ENCODE results near the gene SAA2.

SAA2 gene

GRCh38 chr11:18239655-18240054, 8.8 kb downstream of the SAA2 start:
- Histone ChIP-seq H3K4me1 (ENCODE audit: insufficient read depth, low read length) (no peaks in the 10 kb centered on the region), H2AFZ (ENCODE audit: low read depth, low read length) (no peak overlapping the region), H3K36me3 (ENCODE audit: insufficient read depth, low read length) (no peaks in the 10 kb centered on the region), H3K9me3 (ENCODE audit: low read length) (no peaks in the 10 kb centered on the region), H3K4me3 (ENCODE audit: low read length) (no peak overlapping the region), H3K27me3 (ENCODE audit: insufficient read depth, low read length) (peaks cover 6% of the 10 kb centered on the region)

- no peak within 1 kb of the TSS for H3K4me3 ChIP-seq (ENCODE audit: low read length)
- H3K4me1 ChIP-seq (ENCODE audit: insufficient read depth, low read length), result no peaks in the 10 kb centered on the region
- no peaks in the 10 kb centered on the region for H3K9me3 ChIP-seq (ENCODE audit: low read length)
- H2AFZ ChIP-seq (ENCODE audit: low read depth, low read length), result no peak within 1 kb of the TSS
- H3K36me3 ChIP-seq (ENCODE audit: insufficient read depth, low read length), result no peaks in the 10 kb centered on the region
- H3K27me3 ChIP-seq (ENCODE audit: insufficient read depth, low read length), result peaks cover 6% of the 10 kb centered on the region
Observed at GRCh38 chr11:18236664-18237356, 11.7 kb downstream of the SAA2 start, which contains the start of gene SAA4. TSS of gene SAA4 (minus strand) at chr11:18236802. CDS start at chr11:18235926, 876 bp downstream.

DNA sequence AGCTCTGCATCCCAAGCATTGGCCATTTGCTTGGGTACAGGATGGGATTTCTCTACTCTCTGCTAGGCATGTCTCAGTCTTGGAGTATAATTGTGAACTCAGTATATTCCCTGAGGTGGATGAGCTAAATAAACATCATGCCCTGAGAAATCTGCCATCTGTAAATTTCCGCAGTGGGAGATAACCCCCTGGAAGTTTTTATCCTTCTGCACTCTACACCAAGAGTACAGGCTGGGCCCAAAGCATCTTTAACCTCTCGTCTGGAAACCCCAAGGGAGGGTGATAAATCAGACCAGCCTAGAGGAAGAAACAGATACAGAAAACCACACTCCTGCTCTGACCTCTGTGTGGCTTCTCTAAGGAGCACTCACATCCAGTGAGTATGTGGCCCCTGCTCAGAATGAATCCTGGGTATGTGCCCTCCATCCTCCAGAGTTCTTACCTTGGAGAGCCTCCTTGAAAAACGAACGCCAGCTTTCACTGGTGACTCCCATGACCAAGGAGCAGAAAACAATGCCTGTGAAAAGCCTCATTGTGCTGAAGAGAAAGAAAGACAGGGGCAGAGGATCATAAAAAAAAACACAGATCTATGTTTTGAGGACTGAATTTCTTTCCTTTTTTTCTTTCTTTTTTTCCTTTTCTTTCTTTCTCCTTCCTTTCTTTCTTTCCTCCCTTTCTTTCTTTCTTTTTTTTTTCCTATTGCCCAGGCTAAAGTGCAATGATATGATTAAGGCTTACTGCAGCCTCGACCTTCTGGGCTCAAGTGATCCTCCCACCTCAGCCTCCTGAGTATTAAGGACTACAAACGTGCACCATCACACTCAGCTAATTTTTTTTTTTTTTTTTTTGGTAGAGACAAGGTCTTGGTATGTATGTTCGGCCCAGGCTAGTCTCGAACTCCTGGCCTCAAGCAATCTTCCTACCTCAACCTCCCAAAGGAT, 12.8 kb downstream of the SAA2 start:
- peaks cover 6% of the 10 kb centered on the region for H3K27me3 ChIP-seq (ENCODE audit: insufficient read depth, low read length)
- no peaks in the 10 kb centered on the region for H3K36me3 ChIP-seq (ENCODE audit: insufficient read depth, low read length)
- H3K9me3 ChIP-seq (ENCODE audit: low read length), result no peaks in the 10 kb centered on the region
- H2AFZ ChIP-seq (ENCODE audit: low read depth, low read length), result no peak overlapping the region
- no peaks in the 10 kb centered on the region for H3K4me1 ChIP-seq (ENCODE audit: insufficient read depth, low read length)
- no peak overlapping the region for H3K4me3 ChIP-seq (ENCODE audit: low read length)

- no peak overlapping the region for H2AFZ ChIP-seq (ENCODE audit: low read depth, low read length)
- no peaks in the 10 kb centered on the region for H3K36me3 ChIP-seq (ENCODE audit: insufficient read depth, low read length)
- no peaks in the 10 kb centered on the region for H3K4me1 ChIP-seq (ENCODE audit: insufficient read depth, low read length)
- no peak overlapping the region for H3K4me3 ChIP-seq (ENCODE audit: low read length)
- H3K27me3 ChIP-seq (ENCODE audit: insufficient read depth, low read length), result peaks cover 6% of the 10 kb centered on the region
- H3K9me3 ChIP-seq (ENCODE audit: low read length), result no peaks in the 10 kb centered on the region
Observed at GRCh38 chr11:18233912-18234311, 14.6 kb downstream of the SAA2 start.

- Histone ChIP-seq H3K4me3 (ENCODE audit: low read length) (no peak overlapping the region), H3K27me3 (ENCODE audit: insufficient read depth, low read length) (peaks cover 4% of the 10 kb centered on the region), H3K36me3 (ENCODE audit: insufficient read depth, low read length) (no peaks in the 10 kb centered on the region), H3K4me1 (ENCODE audit: insufficient read depth, low read length) (no peaks in the 10 kb centered on the region), H3K9me3 (ENCODE audit: low read length) (no peaks in the 10 kb centered on the region), H2AFZ (ENCODE audit: low read depth, low read length) (no peak overlapping the region)
Observed at GRCh38 chr11:18230859-18231258, 17.6 kb downstream of the SAA2 start.

- Histone ChIP-seq H3K4me3 (ENCODE audit: low read length) (no peak overlapping the region), H3K4me1 (ENCODE audit: insufficient read depth, low read length) (no peaks in the 10 kb centered on the region), H3K36me3 (ENCODE audit: insufficient read depth, low read length) (no peaks in the 10 kb centered on the region)
Observed at GRCh38 chr11:18229501-18229900, 19.0 kb downstream of the SAA2 start.

GRCh38 chr11:18225913-18226312, 22.6 kb downstream of the SAA2 start:
- Histone ChIP-seq H3K9me3 (ENCODE audit: low read length) (no peaks in the 10 kb centered on the region), H3K27me3 (ENCODE audit: insufficient read depth, low read length) (peaks cover 4% of the 10 kb centered on the region), H3K4me1 (ENCODE audit: insufficient read depth, low read length) (no peaks in the 10 kb centered on the region), H3K4me3 (ENCODE audit: low read length) (no peak overlapping the region), H3K36me3 (ENCODE audit: insufficient read depth, low read length) (no peaks in the 10 kb centered on the region), H2AFZ (ENCODE audit: low read depth, low read length) (no peak overlapping the region)

More at GRCh38 chr11:18229501-18229900, 19.0 kb downstream of the SAA2 start:
- H3K9me3 ChIP-seq (ENCODE audit: low read length), result no peaks in the 10 kb centered on the region
- H2AFZ ChIP-seq (ENCODE audit: low read depth, low read length), result no peak overlapping the region
- peaks cover 4% of the 10 kb centered on the region for H3K27me3 ChIP-seq (ENCODE audit: insufficient read depth, low read length)

DNA sequence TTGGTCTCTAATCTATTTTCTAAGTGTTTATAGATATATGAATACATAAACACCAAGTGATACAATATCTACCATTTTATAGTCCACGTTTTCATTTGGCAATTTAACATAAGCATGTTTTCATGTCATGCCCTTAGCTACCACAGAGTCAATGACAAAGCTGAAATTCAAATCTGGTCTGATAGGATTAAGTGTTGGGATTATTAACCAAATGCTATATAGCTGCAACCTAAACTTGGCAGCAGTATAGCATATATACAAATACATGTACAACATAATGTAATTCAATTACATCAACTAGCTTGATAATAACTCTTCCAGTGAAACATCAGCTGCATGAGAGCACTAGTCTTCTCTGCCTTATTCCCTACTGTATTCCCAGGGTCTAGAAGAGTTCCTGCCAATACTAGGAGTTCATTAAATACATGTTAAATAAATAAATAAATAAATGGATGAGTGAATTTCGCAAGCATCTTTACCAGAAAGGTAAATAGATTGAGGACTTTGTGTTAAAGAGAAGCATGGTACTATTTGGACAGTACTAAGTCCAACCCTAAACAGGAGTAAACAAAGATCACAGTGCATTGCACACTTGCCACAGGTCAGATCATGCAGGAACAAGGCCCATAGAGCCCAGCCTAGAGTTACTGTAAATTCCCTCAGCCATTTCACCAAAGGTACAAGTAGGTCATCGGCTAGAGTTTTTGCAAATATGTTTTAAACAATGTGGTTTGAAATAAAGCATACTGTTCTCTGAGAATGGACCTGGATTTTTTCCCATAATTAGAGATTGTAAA, 24.7 kb downstream of the SAA2 start:
- H3K27me3 ChIP-seq (ENCODE audit: insufficient read depth, low read length), result peaks cover 4% of the 10 kb centered on the region
- no peaks in the 10 kb centered on the region for H3K36me3 ChIP-seq (ENCODE audit: insufficient read depth, low read length)

DNA sequence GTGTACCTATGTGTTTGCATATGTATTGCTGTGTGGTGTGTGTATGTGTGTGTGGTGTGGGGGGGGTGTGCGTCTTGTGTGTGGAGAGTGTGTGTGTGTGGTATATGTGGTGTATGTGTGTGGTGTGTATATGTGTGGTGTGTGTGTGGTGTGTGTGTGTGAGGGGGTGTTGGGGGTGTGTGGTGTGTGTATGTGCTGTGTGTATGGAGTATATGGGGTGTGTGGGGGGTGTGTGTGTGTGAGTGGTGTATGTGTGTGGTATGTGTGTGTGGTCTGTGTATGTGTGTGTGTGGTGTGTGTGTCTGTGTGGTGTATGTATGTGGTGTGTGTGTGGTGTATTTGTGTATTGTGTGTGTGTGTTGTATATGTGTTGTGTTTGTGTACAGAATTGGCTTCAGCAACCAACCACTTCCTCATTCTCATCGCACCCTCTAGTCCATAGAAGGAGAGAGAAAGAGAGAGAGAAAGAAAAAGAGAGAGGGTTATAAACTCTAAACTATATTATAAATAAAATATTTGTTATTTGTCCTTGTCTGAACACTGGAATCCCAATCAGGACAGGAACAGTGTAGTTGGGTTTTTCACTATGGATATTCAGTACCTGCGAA, 25.6 kb downstream of the SAA2 start:
- Histone ChIP-seq H3K36me3 (ENCODE audit: insufficient read depth, low read length) (no peaks in the 10 kb centered on the region), H3K27me3 (ENCODE audit: insufficient read depth, low read length) (peaks cover 2% of the 10 kb centered on the region), H3K4me1 (ENCODE audit: insufficient read depth, low read length) (no peaks in the 10 kb centered on the region), H3K9me3 (ENCODE audit: low read length) (no peaks in the 10 kb centered on the region), H3K4me3 (ENCODE audit: low read length) (no peak overlapping the region), H2AFZ (ENCODE audit: low read depth, low read length) (no peak overlapping the region)

More for the DNA sequence above, 24.7 kb downstream of the SAA2 start:
- no peaks in the 10 kb centered on the region for H3K9me3 ChIP-seq (ENCODE audit: low read length)
- H3K4me1 ChIP-seq (ENCODE audit: insufficient read depth, low read length), result no peaks in the 10 kb centered on the region
- H3K4me3 ChIP-seq (ENCODE audit: low read length), result no peak overlapping the region
- H2AFZ ChIP-seq (ENCODE audit: low read depth, low read length), result no peak overlapping the region

GRCh38 chr11:18221274-18221876, 27.1 kb downstream of the SAA2 start:
- Histone ChIP-seq H3K9me3 (ENCODE audit: low read length) (no peaks in the 10 kb centered on the region), H2AFZ (ENCODE audit: low read depth, low read length) (no peak overlapping the region), H3K36me3 (ENCODE audit: insufficient read depth, low read length) (no peaks in the 10 kb centered on the region), H3K4me3 (ENCODE audit: low read length) (no peak overlapping the region), H3K27me3 (ENCODE audit: insufficient read depth, low read length) (no peaks in the 10 kb centered on the region), H3K4me1 (ENCODE audit: insufficient read depth, low read length) (no peaks in the 10 kb centered on the region)

DNA sequence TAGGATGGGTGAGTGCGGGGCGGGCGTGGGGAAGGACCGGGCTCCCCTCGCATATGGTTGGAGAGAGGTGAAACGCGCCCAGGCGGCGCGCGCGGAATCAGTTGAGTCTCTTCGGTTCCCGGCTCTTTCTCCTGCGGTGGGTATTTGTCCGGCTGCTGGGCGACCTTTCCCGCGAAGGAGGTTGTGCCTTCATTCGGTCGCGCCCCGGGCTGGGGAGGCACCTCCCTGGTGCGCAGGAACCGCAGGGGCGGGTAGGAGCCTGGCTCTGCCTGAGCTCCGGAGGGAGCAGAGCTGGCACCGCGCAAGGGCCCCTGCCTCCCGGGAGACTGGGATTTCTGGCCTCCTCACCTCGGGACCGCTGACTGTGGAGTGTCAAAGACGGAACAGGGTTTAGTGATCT, 39.4 kb downstream of the SAA2 start:
- Histone ChIP-seq H3K9me3 (ENCODE audit: low read length) (no peaks in the 10 kb centered on the region), H3K4me1 (ENCODE audit: insufficient read depth, low read length) (no peaks in the 10 kb centered on the region), H2AFZ (ENCODE audit: low read depth, low read length) (no peak overlapping the region), H3K36me3 (ENCODE audit: insufficient read depth, low read length) (no peaks in the 10 kb centered on the region), H3K4me3 (ENCODE audit: low read length) (no peak overlapping the region), H3K27me3 (ENCODE audit: insufficient read depth, low read length) (no peaks in the 10 kb centered on the region)

- no peaks in the 10 kb centered on the region for H3K9me3 ChIP-seq (ENCODE audit: low read length)
- H3K27me3 ChIP-seq (ENCODE audit: insufficient read depth, low read length), result no peaks in the 10 kb centered on the region
- H3K4me1 ChIP-seq (ENCODE audit: insufficient read depth, low read length), result no peaks in the 10 kb centered on the region
- H3K36me3 ChIP-seq (ENCODE audit: insufficient read depth, low read length), result no peaks in the 10 kb centered on the region
- no peak overlapping the region for H3K4me3 ChIP-seq (ENCODE audit: low read length)
- H2AFZ ChIP-seq (ENCODE audit: low read depth, low read length), result no peak overlapping the region
Observed at GRCh38 chr11:18204771-18205170, 43.7 kb downstream of the SAA2 start.

Data from neuron (in vitro differentiated cells).